Measurements from ENCODE around the gene MID2. TPM values are rescaled to one million over a fixed set of nuclear protein-coding genes. Genes with fewer than 3 reads are reported as not detected.

MID2 gene
- total RNA-seq, 2 experiments from 2014 or later, result 3.6 to 3.8 TPM

- Mint-ChIP-seq H3K27ac (peak overlapping the region; percentile 69), H3K36me3 (ENCODE audit: low read depth) (no peaks in the 10 kb centered on the region), H3K4me3 (peak overlapping the region; percentile 72), H3K4me1 (peaks cover 18% of the 10 kb centered on the region), H3K9me3 (no peaks in the 10 kb centered on the region), H3K27me3 (peaks cover 15% of the 10 kb centered on the region)
- peak; percentile 29 for DNase-seq
- ChIA-PET POLR2A (no interaction called here), CTCF (interaction anchor here (0.9 kb wide), 1 partner anchor 104 kb away, joined by 3 read pairs; no protein-coding TSS in a partner anchor)
These were observed 768 bp downstream of the MID2 start for GRCh38 chrX:107826238-107827029.

GRCh38 chrX:107827030-107827831 is 1.6 kb downstream of the MID2 start:
- POLR2A ChIA-PET, result no interaction called here

GRCh38 chrX:107827852-107828251 is 2.2 kb downstream of the MID2 start:
- peaks cover 15% of the 10 kb centered on the region for H3K27me3 Mint-ChIP-seq
- H3K27ac Mint-ChIP-seq, result no peak overlapping the region
- H3K4me1 Mint-ChIP-seq, result peaks cover 18% of the 10 kb centered on the region
- H3K9me3 Mint-ChIP-seq, result no peaks in the 10 kb centered on the region
- no peaks in the 10 kb centered on the region for H3K36me3 Mint-ChIP-seq (ENCODE audit: low read depth)
- no peak overlapping the region for H3K4me3 Mint-ChIP-seq
- ChIA-PET CTCF (no interaction called here), POLR2A (no interaction called here)
- DNase-seq, result no peak

More at GRCh38 chrX:107827030-107827831, 1.6 kb downstream of the MID2 start:
- H3K36me3 Mint-ChIP-seq (ENCODE audit: low read depth), result no peaks in the 10 kb centered on the region
- H3K27me3 Mint-ChIP-seq, result peaks cover 15% of the 10 kb centered on the region
- H3K9me3 Mint-ChIP-seq, result no peaks in the 10 kb centered on the region
- H3K27ac Mint-ChIP-seq, result peak overlapping the region; percentile 69
- CTCF ChIA-PET, result no interaction called here
- H3K4me1 Mint-ChIP-seq, result peaks cover 18% of the 10 kb centered on the region
- no peak for DNase-seq
- H3K4me3 Mint-ChIP-seq, result peak overlapping the region; percentile 65

- Mint-ChIP-seq H3K36me3 (ENCODE audit: low read depth) (no peaks in the 10 kb centered on the region), H3K27ac (no peak overlapping the region), H3K27me3 (peaks cover 9% of the 10 kb centered on the region), H3K4me1 (peaks cover 11% of the 10 kb centered on the region), H3K9me3 (no peaks in the 10 kb centered on the region), H3K4me3 (no peak overlapping the region)
- ChIA-PET CTCF (interaction anchor here (0.5 kb wide), 1 partner anchor 932 kb away, joined by 3 read pairs; no protein-coding TSS in a partner anchor), POLR2A (no interaction called here)
- no peak for DNase-seq
These were observed 4.2 kb downstream of the MID2 start for GRCh38 chrX:107829878-107830277.

- ChIA-PET CTCF (no interaction called here), POLR2A (no interaction called here)
- H3K4me3 Mint-ChIP-seq, result no peak overlapping the region
- no peaks in the 10 kb centered on the region for H3K36me3 Mint-ChIP-seq (ENCODE audit: low read depth)
- H3K9me3 Mint-ChIP-seq, result no peaks in the 10 kb centered on the region
- no peak overlapping the region for H3K27ac Mint-ChIP-seq
- no peak for DNase-seq
- peaks cover 5% of the 10 kb centered on the region for H3K4me1 Mint-ChIP-seq
- peaks cover 5% of the 10 kb centered on the region for H3K27me3 Mint-ChIP-seq
These were observed 5.5 kb downstream of the MID2 start for GRCh38 chrX:107831071-107831730.

GRCh38 chrX:107834275-107835201 is 8.9 kb downstream of the MID2 start:
- Mint-ChIP-seq H3K36me3 (ENCODE audit: low read depth) (no peaks in the 10 kb centered on the region), H3K27ac (no peak overlapping the region), H3K9me3 (no peaks in the 10 kb centered on the region), H3K4me1 (no peaks in the 10 kb centered on the region), H3K4me3 (no peak overlapping the region), H3K27me3 (peaks cover 2% of the 10 kb centered on the region)
- ChIA-PET CTCF (no interaction called here), POLR2A (no interaction called here)
- no peak for DNase-seq

GRCh38 chrX:107836958-107837357 is 11.3 kb downstream of the MID2 start:
- Mint-ChIP-seq H3K9me3 (no peaks in the 10 kb centered on the region), H3K27me3 (peaks cover 2% of the 10 kb centered on the region), H3K36me3 (ENCODE audit: low read depth) (no peaks in the 10 kb centered on the region), H3K27ac (no peak overlapping the region), H3K4me1 (no peaks in the 10 kb centered on the region), H3K4me3 (no peak overlapping the region)
- no peak for DNase-seq
- CTCF ChIA-PET, result no interaction called here
- POLR2A ChIA-PET, result no interaction called here

- DNase-seq, result no peak
- H3K9me3 Mint-ChIP-seq, result no peaks in the 10 kb centered on the region
- CTCF ChIA-PET, result no interaction called here
- H3K4me1 Mint-ChIP-seq, result no peaks in the 10 kb centered on the region
- no peaks in the 10 kb centered on the region for H3K36me3 Mint-ChIP-seq (ENCODE audit: low read depth)
- peaks cover 2% of the 10 kb centered on the region for H3K27me3 Mint-ChIP-seq
- H3K4me3 Mint-ChIP-seq, result no peak overlapping the region
- POLR2A ChIA-PET, result no interaction called here
- no peak overlapping the region for H3K27ac Mint-ChIP-seq
These were observed 15.3 kb downstream of the MID2 start for GRCh38 chrX:107840971-107841370.

GRCh38 chrX:107842715-107843400 is 17.2 kb downstream of the MID2 start:
- ChIA-PET POLR2A (no interaction called here), CTCF (no interaction called here)
- Mint-ChIP-seq H3K9me3 (no peaks in the 10 kb centered on the region), H3K4me3 (no peak overlapping the region), H3K27ac (no peak overlapping the region), H3K36me3 (ENCODE audit: low read depth) (no peaks in the 10 kb centered on the region), H3K4me1 (no peaks in the 10 kb centered on the region), H3K27me3 (no peaks in the 10 kb centered on the region)
- no peak for DNase-seq

GRCh38 chrX:107845625-107846024 is 20.0 kb downstream of the MID2 start:
- DNase-seq, result no peak

GRCh38 chrX:107848591-107848990 is 22.9 kb downstream of the MID2 start:
- CTCF ChIA-PET, result no interaction called here
- Mint-ChIP-seq H3K4me1 (peaks cover 4% of the 10 kb centered on the region), H3K27me3 (no peaks in the 10 kb centered on the region), H3K27ac (no peak overlapping the region), H3K36me3 (ENCODE audit: low read depth) (no peaks in the 10 kb centered on the region), H3K4me3 (no peak overlapping the region), H3K9me3 (no peaks in the 10 kb centered on the region)
- POLR2A ChIA-PET, result no interaction called here
- DNase-seq, result no peak

More at GRCh38 chrX:107845625-107846024, 20.0 kb downstream of the MID2 start:
- Mint-ChIP-seq H3K27ac (no peak overlapping the region), H3K27me3 (no peaks in the 10 kb centered on the region), H3K9me3 (no peaks in the 10 kb centered on the region), H3K36me3 (ENCODE audit: low read depth) (no peaks in the 10 kb centered on the region), H3K4me3 (no peak overlapping the region), H3K4me1 (peaks cover 4% of the 10 kb centered on the region)
- CTCF ChIA-PET, result no interaction called here
- POLR2A ChIA-PET, result no interaction called here
